ENCODE results near the gene SPRR2A. TPM values are rescaled to one million over a fixed set of nuclear protein-coding genes. Genes with fewer than 3 reads are reported as not detected.
A peak's percentile ranks its signal among the peaks of the same experiment; 100 is the strongest.
"Not testable (repeated sequence)": the region's sequence is repeated elsewhere in the genome, so short reads cannot be mapped to it uniquely, and the experiment has no call there.

SPRR2A gene
- total RNA-seq, 1 donor from 2014 or later, result 3.9 TPM

DNA sequence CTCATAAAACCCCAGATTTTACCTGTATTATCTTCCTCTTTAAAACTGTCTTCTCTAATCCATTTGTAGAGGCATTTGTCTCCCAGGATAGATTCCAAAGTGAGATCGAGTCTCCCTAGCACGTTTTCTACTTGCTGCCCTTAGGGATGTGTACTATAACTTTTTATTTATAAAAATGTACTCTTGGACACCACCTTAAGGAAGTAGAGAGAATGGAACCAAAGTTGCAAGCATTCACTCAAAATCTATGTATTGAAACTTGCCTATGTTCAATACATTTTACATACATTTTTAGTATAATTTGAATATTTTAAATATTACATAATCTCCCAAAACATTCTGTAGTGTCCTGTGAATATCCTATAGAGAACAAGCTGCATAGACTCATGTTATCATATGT is 842 bp upstream of the SPRR2A start:
- no peaks in the 10 kb centered on the region for H3K27me3 ChIP-seq (ENCODE audit: control insufficient read depth, insufficient read depth, low read length)
- no peak for DNase-seq (ENCODE audit: low read depth)
- H3K36me3 ChIP-seq (ENCODE audit: control insufficient read depth, insufficient read depth, low read length), result no peaks in the 10 kb centered on the region
- TF ChIP-seq, protein P1, sequence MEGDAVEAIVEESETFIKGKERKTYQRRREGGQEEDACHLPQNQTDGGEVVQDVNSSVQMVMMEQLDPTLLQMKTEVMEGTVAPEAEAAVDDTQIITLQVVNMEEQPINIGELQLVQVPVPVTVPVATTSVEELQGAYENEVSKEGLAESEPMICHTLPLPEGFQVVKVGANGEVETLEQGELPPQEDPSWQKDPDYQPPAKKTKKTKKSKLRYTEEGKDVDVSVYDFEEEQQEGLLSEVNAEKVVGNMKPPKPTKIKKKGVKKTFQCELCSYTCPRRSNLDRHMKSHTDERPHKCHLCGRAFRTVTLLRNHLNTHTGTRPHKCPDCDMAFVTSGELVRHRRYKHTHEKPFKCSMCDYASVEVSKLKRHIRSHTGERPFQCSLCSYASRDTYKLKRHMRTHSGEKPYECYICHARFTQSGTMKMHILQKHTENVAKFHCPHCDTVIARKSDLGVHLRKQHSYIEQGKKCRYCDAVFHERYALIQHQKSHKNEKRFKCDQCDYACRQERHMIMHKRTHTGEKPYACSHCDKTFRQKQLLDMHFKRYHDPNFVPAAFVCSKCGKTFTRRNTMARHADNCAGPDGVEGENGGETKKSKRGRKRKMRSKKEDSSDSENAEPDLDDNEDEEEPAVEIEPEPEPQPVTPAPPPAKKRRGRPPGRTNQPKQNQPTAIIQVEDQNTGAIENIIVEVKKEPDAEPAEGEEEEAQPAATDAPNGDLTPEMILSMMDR (IDR thresholded peaks at IDR 0.05; ENCODE audit: insufficient read depth, low read length, poor library complexity, severe bottlenecking), result no peak
- H3K4me3 ChIP-seq (ENCODE audit: low read depth, low read length), result no peak overlapping the region

DNA sequence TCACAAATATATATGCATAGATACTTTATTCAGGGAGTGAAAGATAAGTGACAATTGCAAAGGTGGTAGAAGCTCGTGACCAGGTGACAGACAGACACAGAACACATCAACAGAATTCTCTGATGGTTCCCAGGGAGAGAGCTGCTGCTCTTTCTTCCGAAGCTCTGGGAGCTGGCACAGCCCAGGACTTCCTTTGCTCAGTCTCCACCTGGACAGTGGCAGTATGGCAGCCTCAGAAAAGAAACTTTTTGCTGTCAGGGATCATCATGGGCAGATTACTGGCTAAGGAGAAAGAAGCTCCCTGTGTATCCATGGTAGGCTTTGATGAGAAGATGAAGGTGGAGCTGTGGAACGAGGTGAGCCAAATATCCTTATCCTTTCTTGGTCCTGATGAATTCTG is 1.2 kb downstream of the SPRR2A start:
- H3K27me3 ChIP-seq (ENCODE audit: control insufficient read depth, insufficient read depth, low read length); H3K4me3 ChIP-seq (ENCODE audit: low read depth, low read length); H3K36me3 ChIP-seq (ENCODE audit: control insufficient read depth, insufficient read depth, low read length); DNase-seq (ENCODE audit: low read depth): not testable (repeated sequence)

DNA sequence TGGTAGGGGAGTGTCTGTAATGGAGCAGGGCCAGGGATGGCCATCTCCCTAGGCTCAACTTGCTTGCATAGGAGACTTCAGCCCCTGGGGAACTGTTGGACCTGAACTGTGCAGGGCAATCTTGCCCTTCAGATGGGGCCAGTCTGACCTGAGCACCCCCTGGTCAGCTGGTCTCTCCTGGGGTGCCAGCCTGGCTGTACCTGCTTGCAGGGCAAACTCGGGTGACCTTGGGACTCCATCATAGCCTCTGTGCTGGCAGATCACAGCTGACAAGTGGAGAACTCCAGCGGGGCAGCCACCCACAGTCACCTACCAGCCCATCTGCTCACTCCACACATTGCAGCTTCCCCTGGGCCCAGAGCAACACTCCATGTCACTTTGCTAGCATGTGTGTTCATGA is 8.1 kb downstream of the SPRR2A start:
- H3K27me3 ChIP-seq (ENCODE audit: control insufficient read depth, insufficient read depth, low read length), result no peaks in the 10 kb centered on the region
- TF ChIP-seq, protein P1 (IDR thresholded peaks at IDR 0.05; ENCODE audit: insufficient read depth, low read length, poor library complexity, severe bottlenecking), result no peak
- H3K36me3 ChIP-seq (ENCODE audit: control insufficient read depth, insufficient read depth, low read length), result no peaks in the 10 kb centered on the region
- DNase-seq (ENCODE audit: low read depth), result no peak
- H3K4me3 ChIP-seq (ENCODE audit: low read depth, low read length), result no peak overlapping the region

DNA sequence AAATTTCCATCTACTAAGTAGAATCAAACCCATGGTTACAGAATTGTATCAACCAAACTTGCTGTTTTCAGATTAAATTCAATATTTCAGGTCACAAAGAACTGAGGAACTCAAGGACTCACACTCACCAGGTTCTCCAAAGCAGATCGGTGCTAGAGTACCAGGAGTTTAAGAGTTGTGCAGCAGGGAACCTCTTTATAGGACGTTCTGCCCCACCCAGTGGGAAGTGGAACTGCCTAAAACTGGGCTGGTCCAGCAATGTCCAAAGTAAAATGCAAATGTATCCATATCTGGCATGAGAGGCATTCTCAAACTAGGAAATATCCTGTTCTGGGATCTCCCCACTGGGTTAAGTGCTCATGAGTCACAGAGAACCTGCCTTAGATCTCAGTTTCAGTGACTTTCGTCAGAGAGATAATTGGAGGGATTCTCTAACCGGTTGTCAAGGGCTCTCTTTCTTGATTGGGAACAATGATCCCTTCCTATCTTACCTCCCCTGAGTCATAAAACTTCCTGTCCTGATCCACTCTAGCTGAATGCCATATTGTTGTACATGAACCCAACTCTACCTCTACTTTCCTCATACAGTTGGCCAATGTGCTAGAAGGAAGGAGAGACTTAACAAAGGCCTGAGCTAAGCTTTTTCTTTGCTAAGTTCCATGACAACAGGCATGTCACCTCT is 16.2 kb downstream of the SPRR2A start, which contains the start of gene SPRR2D:
SPRR2D (minus strand) TSS at position 171 of the 682 bp plus-strand sequence. CDS start 774 bp downstream, outside the sequence.
- Histone ChIP-seq H3K4me3 (ENCODE audit: low read depth, low read length) (no peak within 1 kb of the TSS), H3K27me3 (ENCODE audit: control insufficient read depth, insufficient read depth, low read length) (no peaks in the 10 kb centered on the region), H3K36me3 (ENCODE audit: control insufficient read depth, insufficient read depth, low read length) (no peaks in the 10 kb centered on the region)
- no peak for DNase-seq (ENCODE audit: low read depth)
- TF ChIP-seq, protein P1 (IDR thresholded peaks at IDR 0.05; ENCODE audit: insufficient read depth, low read length, poor library complexity, severe bottlenecking), result no peak

- Histone ChIP-seq H3K4me3 (ENCODE audit: low read depth, low read length) (no peak overlapping the region), H3K27me3 (ENCODE audit: control insufficient read depth, insufficient read depth, low read length) (no peaks in the 10 kb centered on the region), H3K36me3 (ENCODE audit: control insufficient read depth, insufficient read depth, low read length) (no peaks in the 10 kb centered on the region)
- TF ChIP-seq, protein P1 (IDR thresholded peaks at IDR 0.05; ENCODE audit: insufficient read depth, low read length, poor library complexity, severe bottlenecking), result no peak
- no peak for DNase-seq (ENCODE audit: low read depth)
These were observed 22.1 kb downstream of the SPRR2A start for GRCh38 chr1:153035211-153035610.

- peak; percentile 67 for DNase-seq (ENCODE audit: low read depth)
- TF ChIP-seq, protein P1 (IDR thresholded peaks at IDR 0.05; ENCODE audit: insufficient read depth, low read length, poor library complexity, severe bottlenecking), result peak; percentile 52
- Histone ChIP-seq H3K4me3 (ENCODE audit: low read depth, low read length) (no peak overlapping the region), H3K27me3 (ENCODE audit: control insufficient read depth, insufficient read depth, low read length) (no peaks in the 10 kb centered on the region), H3K36me3 (ENCODE audit: control insufficient read depth, insufficient read depth, low read length) (no peaks in the 10 kb centered on the region)
These were observed 24.5 kb downstream of the SPRR2A start for GRCh38 chr1:153032677-153033308.
